Central memory CD8-positive, alpha-beta T cell (primary cell): ENCODE results near the gene FAIM2.

Source experiments
- ATAC-seq: fragments of 150-1000 bp; cut with Tn5 transposase; replicated peaks from 2 replicates; pipeline ENCODE4 v1.10.0; 2022; ENCODE audit warnings: mild to moderate bottlenecking, moderate FRiP score, moderate number of reproducible peaks; ENCODE audit not compliant: poor library complexity, severe bottlenecking; ENCODE audit errors: extremely low read depth
- DNase-seq, 2 donors: peaks; one replicate each; pipeline ENCODE4 v3.0.0; 2021; ENCODE audit warnings: low spot score in 2 of 2
- H3K27ac Mint-ChIP-seq: one replicate; pipeline ENCODE4 v1.8.0; 2022; ENCODE audit warnings: low read depth, mild to moderate bottlenecking, moderate library complexity, mixed read lengths
- H3K27me3 Mint-ChIP-seq: one replicate; pipeline ENCODE4 v1.8.0; 2022; ENCODE audit warnings: mixed read lengths
- H3K36me3 Mint-ChIP-seq: one replicate; pipeline ENCODE4 v1.8.0; 2022; ENCODE audit warnings: mild to moderate bottlenecking, moderate library complexity, mixed read lengths; ENCODE audit not compliant: insufficient read depth
- H3K4me1 Mint-ChIP-seq: one replicate; pipeline ENCODE4 v1.8.0; 2022; ENCODE audit warnings: mixed read lengths
- H3K4me3 Mint-ChIP-seq: one replicate; pipeline ENCODE4 v1.8.0; 2022; ENCODE audit warnings: mild to moderate bottlenecking, moderate library complexity, mixed read lengths
- H3K9me3 Mint-ChIP-seq: one replicate; pipeline ENCODE4 v1.8.0; 2022; ENCODE audit warnings: mixed read lengths

Gene FAIM2

DNA sequence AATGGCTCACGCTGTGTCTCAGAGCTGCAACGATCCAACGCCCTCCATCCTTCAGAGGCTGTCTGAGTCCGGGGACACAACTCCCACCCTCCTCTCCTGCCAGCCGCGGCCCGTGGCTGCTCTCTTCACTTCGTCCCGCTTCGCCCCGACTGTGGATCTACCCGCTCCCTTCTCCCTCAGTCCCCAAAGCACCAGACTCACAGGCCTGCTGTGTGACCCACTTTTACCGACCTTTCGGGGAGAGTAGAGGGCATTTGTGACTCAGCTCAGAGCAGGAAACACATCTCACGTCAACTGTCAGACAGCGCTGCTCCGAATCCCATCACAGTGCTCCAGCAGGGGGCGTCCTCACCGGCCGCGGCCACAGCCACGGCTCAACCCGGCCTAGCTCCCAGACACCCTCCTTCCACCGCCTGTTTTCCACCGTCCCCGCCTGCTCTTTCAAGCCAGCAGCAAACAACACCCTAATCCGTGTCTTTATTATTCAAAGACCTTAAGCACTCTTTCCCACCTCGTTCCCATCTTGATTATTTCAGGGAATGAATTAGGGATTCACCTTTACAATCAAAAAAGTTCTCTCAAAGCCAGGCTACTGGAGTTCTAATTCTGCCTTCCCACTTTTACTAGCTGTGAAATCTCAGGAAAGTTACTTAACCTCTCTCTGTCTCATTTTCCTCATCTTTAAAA lies 41.8 kb upstream of the FAIM2 start:
- Mint-ChIP-seq H3K9me3 (no peaks in the 10 kb centered on the region), H3K27me3 (peaks cover 23% of the 10 kb centered on the region), H3K4me3 (peak overlapping the region; percentile 70), H3K4me1 (peaks cover 9% of the 10 kb centered on the region), H3K27ac (peak overlapping the region; percentile 90), H3K36me3 (peaks cover 5% of the 10 kb centered on the region)
- ATAC-seq, result peak; percentile 99
- peak; percentile 63 to 69 for DNase-seq

DNA sequence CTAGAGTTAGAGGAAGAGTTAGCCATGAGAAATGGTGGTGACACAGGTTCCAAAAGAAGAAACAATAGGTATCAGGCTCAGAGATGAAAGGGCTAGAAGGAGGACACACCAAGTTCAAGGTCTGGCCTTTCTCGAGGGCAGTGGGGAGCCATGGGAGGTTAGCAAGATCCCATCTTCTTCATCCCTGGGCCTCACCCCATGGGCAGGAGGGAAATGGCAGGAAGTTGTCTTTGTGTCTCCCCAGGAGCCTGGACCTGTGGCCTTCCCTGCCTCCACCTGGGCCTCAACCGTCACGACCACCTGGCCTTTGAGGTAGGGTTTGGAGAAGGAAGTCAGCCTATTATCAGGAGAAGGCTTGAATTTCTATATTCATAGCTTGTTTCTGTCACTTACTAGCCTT lies 41.0 kb upstream of the FAIM2 start:
- no peak for DNase-seq
- no peak overlapping the region for H3K4me3 Mint-ChIP-seq
- no peak for ATAC-seq
- peaks cover 15% of the 10 kb centered on the region for H3K27me3 Mint-ChIP-seq
- H3K4me1 Mint-ChIP-seq, result peaks cover 9% of the 10 kb centered on the region
- H3K9me3 Mint-ChIP-seq, result no peaks in the 10 kb centered on the region
- peak overlapping the region; percentile 90 for H3K27ac Mint-ChIP-seq
- peaks cover 5% of the 10 kb centered on the region for H3K36me3 Mint-ChIP-seq

DNA sequence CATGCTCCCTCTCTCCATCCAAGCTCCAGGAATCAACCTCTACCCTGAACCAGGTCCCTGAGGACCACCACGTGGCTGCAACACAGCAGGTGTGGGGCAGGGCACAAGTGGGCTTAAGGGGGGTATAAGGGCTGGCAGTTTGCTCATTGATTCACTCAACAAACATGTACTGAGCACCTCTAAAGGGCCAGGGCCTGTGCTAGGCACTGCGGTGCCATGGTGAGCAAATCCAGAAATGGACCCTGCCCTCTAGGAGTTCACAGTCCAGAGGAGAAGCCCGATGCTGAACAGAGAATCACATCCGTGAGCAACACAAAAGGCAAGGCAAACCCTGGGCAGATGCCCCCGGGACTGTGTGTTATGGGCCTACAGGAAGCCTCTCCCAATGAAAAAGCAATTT lies 40.3 kb upstream of the FAIM2 start:
- H3K4me3 Mint-ChIP-seq, result no peak overlapping the region
- ATAC-seq (no peak), DNase-seq (no peak)
- no peaks in the 10 kb centered on the region for H3K9me3 Mint-ChIP-seq
- peaks cover 8% of the 10 kb centered on the region for H3K27me3 Mint-ChIP-seq
- peaks cover 9% of the 10 kb centered on the region for H3K4me1 Mint-ChIP-seq
- H3K36me3 Mint-ChIP-seq, result peaks cover 3% of the 10 kb centered on the region
- no peak overlapping the region for H3K27ac Mint-ChIP-seq

GRCh38 chr12:49943625-49943960 lies 39.9 kb upstream of the FAIM2 start:
- H3K27ac Mint-ChIP-seq, result no peak overlapping the region
- peaks cover 4% of the 10 kb centered on the region for H3K27me3 Mint-ChIP-seq
- no peak overlapping the region for H3K4me3 Mint-ChIP-seq

DNA sequence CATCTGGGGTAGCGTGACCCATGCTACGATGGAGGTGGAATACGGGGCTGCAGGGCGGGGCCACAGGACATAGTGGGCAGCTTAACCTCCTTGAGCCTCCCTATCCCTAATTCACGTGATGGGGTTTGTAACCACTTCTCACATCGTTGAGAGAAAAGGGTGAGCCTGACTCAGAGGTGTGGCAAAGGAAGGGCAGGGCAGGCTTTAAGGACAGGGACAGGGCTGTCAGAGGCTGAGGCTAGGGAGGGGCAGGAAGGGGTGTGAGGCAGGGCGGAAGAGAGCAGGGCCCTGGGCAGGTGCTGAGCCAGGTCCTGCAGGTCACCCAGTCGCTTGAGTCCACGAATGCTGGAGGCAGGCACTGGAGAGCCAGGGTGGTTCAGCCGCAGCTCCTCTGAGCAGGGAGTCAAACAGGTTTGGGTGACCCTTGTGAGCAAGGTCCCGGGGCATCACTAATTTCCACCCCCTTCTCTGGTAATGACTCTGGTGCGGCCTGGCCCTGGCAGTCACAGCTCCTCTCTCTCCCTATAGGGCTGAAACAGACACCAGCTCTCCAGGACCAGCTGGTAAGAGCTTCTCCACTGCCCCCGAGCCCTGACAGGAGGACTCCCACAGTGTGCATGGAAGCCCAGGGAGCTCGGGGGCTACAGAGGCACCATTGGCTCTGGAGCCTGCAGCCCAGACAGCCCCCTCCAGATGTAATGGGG lies 39.4 kb upstream of the FAIM2 start:
- DNase-seq (no peak), ATAC-seq (no peak)
- Mint-ChIP-seq H3K27ac (no peak overlapping the region), H3K9me3 (no peaks in the 10 kb centered on the region), H3K4me3 (no peak overlapping the region), H3K27me3 (no peaks in the 10 kb centered on the region), H3K4me1 (peaks cover 9% of the 10 kb centered on the region), H3K36me3 (peaks cover 3% of the 10 kb centered on the region)

More at GRCh38 chr12:49943625-49943960, 39.9 kb upstream of the FAIM2 start:
- no peaks in the 10 kb centered on the region for H3K9me3 Mint-ChIP-seq
- peaks cover 9% of the 10 kb centered on the region for H3K4me1 Mint-ChIP-seq
- ATAC-seq, result no peak
- DNase-seq, result no peak
- H3K36me3 Mint-ChIP-seq, result peaks cover 3% of the 10 kb centered on the region

GRCh38 chr12:49942512-49942893 lies 38.8 kb upstream of the FAIM2 start:
- Mint-ChIP-seq H3K36me3 (peaks cover 3% of the 10 kb centered on the region), H3K27me3 (no peaks in the 10 kb centered on the region), H3K4me3 (no peak overlapping the region), H3K9me3 (no peaks in the 10 kb centered on the region), H3K4me1 (peaks cover 9% of the 10 kb centered on the region), H3K27ac (no peak overlapping the region)
- DNase-seq (no peak), ATAC-seq (no peak)

DNA sequence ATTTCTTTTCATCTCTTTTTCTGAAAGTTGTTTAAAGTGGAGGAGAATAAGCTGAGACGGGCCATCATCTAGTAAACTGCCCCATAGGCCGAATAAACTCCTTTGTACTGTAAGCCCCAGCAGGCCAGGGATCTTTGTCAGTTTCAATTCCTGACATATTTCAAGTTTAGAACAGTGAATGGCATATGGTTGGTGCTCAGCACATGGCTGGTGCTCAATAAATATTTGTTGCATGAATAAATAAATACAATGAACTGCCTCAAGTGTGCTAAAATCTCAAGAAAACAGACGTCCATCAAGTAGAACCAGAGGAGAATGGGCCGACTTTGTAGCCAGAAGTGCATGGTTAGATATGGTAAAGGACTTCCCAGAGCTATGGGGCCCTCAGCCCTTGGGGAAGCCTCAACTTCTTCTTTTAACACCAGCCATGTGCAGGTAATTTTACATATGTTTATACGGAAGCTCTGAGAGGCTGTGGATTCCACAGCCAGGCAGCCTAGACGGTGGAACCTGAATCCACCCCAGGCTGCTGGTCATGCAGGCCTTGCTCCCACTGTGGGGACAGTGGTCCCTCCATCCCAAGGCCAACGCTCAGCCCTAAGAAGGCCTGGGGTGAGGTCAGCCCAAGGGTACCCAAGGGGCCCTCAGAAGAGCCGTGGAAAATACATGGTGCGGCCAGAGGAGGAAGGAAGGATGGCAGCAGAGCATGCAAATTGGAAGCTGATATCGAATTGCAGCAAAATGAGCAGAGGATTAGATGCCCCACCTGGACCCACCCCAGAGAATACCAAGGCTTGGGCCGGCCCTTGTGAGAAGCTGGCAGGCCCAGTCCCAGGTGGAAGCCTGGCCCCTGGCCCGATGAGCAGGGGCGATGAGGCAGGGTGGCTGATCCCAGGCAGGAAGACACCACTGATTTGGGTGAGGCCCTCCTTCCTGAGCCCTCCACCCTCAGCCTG lies 38.1 kb upstream of the FAIM2 start:
- H3K4me1 Mint-ChIP-seq, result peaks cover 9% of the 10 kb centered on the region
- no peak overlapping the region for H3K27ac Mint-ChIP-seq
- H3K27me3 Mint-ChIP-seq, result no peaks in the 10 kb centered on the region
- H3K9me3 Mint-ChIP-seq, result no peaks in the 10 kb centered on the region
- no peak for DNase-seq
- ATAC-seq, result no peak
- peaks cover 3% of the 10 kb centered on the region for H3K36me3 Mint-ChIP-seq
- H3K4me3 Mint-ChIP-seq, result no peak overlapping the region

DNA sequence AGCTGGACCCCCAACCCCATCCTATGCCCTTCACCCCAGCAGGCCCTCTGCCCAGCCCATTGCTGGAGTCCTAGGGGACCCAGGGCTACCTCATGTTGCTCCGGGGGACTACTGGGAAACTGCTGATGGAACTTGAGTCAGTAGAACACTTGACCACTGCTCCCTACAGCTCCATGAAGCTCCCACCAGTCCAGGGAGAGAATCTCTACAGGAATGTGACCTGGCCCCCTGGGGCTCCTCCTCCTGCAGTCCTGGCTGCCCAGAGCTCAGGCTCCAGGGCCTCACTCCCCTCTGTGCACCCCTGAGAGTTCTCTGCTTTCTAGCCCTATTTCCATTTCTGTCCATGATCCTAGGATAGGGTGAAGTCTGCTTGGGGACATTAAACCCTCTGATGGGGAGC lies 36.0 kb upstream of the FAIM2 start:
- Mint-ChIP-seq H3K9me3 (no peaks in the 10 kb centered on the region), H3K4me3 (no peak overlapping the region)

GRCh38 chr12:49939307-49939706 lies 35.6 kb upstream of the FAIM2 start:
- no peak for ATAC-seq
- no peaks in the 10 kb centered on the region for H3K36me3 Mint-ChIP-seq
- no peaks in the 10 kb centered on the region for H3K9me3 Mint-ChIP-seq
- H3K27ac Mint-ChIP-seq, result no peak overlapping the region
- H3K27me3 Mint-ChIP-seq, result no peaks in the 10 kb centered on the region
- H3K4me3 Mint-ChIP-seq, result no peak overlapping the region
- no peaks in the 10 kb centered on the region for H3K4me1 Mint-ChIP-seq
- no peak for DNase-seq

More for the DNA sequence above, 36.0 kb upstream of the FAIM2 start:
- ATAC-seq (no peak), DNase-seq (no peak)
- Mint-ChIP-seq H3K4me1 (no peaks in the 10 kb centered on the region), H3K27ac (no peak overlapping the region), H3K27me3 (no peaks in the 10 kb centered on the region), H3K36me3 (no peaks in the 10 kb centered on the region)

GRCh38 chr12:49937639-49938300 lies 34.1 kb upstream of the FAIM2 start:
- ATAC-seq (no peak), DNase-seq (no peak)
- H3K27ac Mint-ChIP-seq, result no peak overlapping the region
- H3K36me3 Mint-ChIP-seq, result no peaks in the 10 kb centered on the region
- no peaks in the 10 kb centered on the region for H3K27me3 Mint-ChIP-seq
- H3K4me3 Mint-ChIP-seq, result no peak overlapping the region
- H3K4me1 Mint-ChIP-seq, result no peaks in the 10 kb centered on the region
- H3K9me3 Mint-ChIP-seq, result no peaks in the 10 kb centered on the region

DNA sequence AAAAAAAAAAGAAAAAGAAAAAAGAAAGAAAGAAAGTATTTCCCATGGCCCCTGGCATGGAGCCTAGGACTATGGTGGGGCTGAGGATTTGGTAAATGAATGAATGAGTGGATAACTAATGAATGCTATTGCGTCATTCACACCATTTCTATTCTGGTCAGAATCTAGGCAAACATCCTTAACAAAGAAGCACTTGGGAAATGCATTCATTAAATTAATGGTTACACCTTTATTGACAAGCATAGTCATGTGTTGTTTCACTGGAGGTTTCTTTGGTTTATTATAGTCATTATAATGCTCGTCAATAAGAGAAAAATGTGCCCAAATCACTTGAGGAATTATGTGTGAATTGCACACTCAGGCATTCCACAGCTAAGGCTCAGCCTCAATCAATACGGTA lies 33.2 kb upstream of the FAIM2 start:
- no peaks in the 10 kb centered on the region for H3K27me3 Mint-ChIP-seq
- no peak overlapping the region for H3K4me3 Mint-ChIP-seq
- H3K9me3 Mint-ChIP-seq, result no peaks in the 10 kb centered on the region
- no peaks in the 10 kb centered on the region for H3K4me1 Mint-ChIP-seq
- DNase-seq (no peak), ATAC-seq (no peak)
- H3K27ac Mint-ChIP-seq, result no peak overlapping the region
- no peaks in the 10 kb centered on the region for H3K36me3 Mint-ChIP-seq

- Mint-ChIP-seq H3K36me3 (no peaks in the 10 kb centered on the region), H3K27ac (no peak overlapping the region), H3K4me3 (no peak overlapping the region), H3K9me3 (no peaks in the 10 kb centered on the region), H3K4me1 (no peaks in the 10 kb centered on the region), H3K27me3 (peaks cover 7% of the 10 kb centered on the region)
- ATAC-seq (no peak), DNase-seq (no peak)
Observed at GRCh38 chr12:49934505-49934904, 30.8 kb upstream of the FAIM2 start.
